ENCODE results near the gene PCDHGA3.
"Not testable (repeated sequence)": the region's sequence is repeated elsewhere in the genome, so short reads cannot be mapped to it uniquely, and the experiment has no call there.

Gene PCDHGA3

DNA sequence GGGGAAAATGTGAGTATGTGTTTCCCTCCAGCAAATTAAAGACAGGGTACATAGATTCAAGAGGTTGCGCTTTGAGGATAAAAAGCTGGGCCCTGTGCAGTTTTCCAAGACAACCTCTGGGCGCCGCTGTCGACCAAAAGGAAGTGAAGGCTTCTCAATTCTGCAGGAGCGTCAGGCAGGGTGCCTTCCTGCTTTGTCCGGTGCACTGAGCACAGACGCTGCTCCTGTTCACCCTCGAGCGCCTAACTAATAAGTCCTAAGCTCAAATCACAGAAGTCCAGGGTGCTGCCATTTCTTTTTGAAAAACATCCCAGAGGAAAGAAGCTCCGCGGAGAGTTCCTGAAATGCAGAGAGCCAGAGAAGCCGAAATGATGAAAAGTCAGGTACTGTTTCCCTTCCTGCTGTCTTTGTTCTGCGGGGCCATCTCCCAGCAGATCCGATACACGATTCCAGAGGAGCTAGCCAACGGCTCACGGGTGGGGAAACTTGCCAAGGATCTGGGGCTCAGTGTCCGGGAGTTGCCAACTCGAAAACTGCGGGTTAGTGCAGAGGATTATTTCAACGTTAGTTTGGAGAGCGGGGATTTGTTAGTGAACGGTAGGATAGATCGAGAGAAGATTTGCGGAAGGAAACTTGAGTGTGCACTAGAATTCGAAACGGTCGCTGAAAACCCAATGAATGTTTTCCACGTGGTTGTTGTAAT, 6.4 kb downstream of the PCDHGA3 start, which contains the start of gene PCDHGB1:
Gene PCDHGB1 (plus strand): TSS at position 183 of the 703 bp plus-strand sequence. CDS start 162 bp downstream, at position 345.
- peak; percentile 46 for DNase-seq (ENCODE audit: low spot score)

DNA sequence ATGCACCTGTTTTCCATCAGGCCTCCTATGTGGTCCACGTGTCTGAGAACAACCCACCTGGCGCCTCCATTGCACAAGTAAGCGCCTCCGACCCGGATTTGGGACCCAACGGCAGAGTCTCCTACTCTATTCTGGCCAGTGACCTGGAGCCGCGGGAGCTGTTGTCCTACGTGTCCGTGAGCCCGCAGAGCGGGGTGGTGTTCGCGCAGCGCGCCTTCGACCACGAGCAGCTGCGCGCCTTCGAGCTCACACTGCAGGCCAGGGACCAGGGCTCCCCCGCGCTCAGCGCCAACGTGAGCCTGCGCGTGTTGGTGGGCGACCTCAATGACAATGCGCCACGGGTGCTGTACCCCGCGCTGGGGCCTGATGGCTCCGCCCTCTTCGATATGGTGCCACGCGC, 8.0 kb downstream of the PCDHGA3 start:
- no peak for DNase-seq (ENCODE audit: low spot score)

DNA sequence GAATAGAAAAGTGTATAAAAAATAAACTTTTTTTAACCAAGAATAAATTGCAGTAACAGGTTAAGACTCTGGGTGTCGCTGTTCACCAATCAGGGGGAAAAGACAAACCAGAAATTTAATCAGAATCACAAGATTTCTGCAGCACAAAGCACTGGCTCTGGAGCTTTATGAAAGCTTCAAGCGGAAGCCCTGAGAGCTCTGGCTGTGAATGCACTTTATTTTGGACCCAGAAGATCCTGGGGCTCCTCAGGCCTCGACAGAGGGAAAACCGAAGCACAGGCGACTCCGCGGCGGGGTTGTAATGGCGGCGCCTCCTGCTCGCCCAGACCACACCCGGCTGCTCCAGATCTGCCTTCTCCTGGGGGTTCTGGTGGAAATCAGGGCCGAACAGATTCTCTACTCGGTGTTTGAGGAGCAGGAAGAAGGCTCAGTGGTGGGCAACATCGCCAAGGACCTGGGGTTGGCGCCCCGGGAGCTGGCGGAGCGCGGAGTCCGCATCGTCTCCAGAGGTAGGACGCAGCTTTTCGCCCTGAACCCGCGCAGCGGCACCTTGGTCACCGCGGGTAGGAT, 11.4 kb downstream of the PCDHGA3 start, which contains the start of gene PCDHGA4:
Gene PCDHGA4 (plus strand): TSS at position 122 of the 570 bp plus-strand sequence. CDS start 87 bp downstream, at position 209.
- no peak for DNase-seq (ENCODE audit: low spot score)

DNA sequence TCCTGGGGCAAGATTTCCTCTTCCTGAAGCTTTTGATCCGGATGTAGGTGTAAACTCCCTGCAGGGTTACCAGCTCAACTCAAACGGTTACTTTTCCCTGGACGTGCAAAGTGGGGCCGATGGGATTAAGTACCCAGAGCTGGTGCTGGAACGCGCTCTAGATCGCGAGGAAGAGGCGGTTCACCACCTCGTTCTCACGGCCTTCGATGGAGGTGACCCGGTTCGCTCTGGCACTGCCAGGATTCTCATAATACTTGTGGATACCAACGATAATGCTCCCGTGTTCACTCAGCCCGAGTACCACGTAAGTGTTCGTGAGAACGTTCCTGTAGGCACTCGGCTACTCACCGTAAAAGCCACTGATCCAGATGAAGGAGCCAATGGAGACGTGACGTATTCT, 12.0 kb downstream of the PCDHGA3 start:
- no peak for DNase-seq (ENCODE audit: low spot score)

DNA sequence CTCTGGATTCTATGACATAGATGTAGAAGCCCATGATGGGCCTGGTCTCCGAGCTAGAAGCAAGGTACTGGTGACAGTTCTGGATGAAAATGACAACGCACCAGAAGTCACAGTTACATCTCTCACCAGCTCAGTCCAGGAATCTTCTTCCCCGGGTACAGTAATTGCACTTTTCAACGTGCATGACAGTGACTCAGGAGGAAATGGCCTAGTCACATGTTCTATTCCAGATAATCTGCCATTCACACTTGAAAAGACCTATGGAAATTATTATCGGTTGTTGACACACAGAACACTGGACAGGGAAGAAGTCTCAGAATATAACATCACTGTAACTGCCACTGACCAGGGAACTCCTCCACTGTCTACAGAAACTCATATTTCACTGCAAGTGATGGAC, 12.5 kb downstream of the PCDHGA3 start:
- no peak for DNase-seq (ENCODE audit: low spot score)

DNA sequence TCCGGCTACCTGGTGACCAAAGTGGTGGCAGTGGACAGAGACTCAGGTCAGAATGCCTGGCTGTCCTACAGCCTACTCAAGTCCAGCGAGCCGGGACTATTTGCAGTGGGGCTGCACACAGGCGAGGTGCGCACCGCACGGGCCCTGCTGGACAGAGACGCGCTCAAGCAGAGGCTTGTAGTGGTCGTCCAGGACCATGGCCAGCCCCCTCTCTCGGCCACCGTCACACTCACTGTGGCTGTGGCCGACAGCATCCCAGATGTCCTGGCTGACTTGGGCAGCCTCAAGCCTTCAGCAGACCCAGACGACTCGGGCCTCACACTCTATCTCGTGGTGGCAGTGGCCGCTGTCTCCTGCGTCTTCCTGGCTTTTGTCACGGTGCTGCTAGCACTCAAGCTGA, 13.3 kb downstream of the PCDHGA3 start:
- no peak for DNase-seq (ENCODE audit: low spot score)

DNA sequence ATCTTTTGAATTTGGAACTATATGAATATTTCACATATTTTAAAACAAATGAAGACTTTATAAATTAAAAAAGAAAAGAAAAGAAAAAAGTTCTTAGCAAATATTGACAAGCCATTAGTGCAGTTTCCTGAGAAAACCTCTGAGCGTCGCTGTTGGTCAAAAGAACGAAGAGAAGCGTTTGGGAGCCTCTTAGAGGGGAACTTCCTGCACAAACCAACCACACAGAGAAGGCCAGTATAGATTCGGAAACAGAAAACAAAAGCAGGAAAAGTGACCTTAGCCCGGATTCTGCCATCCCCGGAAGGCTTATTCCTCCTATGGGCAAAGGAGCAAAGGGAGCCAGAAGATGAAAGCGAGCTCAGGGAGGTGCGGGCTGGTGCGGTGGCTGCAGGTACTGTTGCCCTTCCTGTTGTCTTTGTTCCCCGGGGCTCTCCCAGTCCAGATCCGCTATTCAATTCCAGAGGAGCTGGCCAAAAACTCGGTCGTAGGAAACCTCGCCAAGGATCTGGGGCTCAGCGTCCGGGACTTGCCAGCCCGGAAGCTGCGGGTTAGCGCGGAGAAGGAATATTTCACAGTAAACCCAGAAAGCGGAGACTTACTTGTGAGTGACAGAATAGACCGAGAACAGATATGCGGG, 16.3 kb downstream of the PCDHGA3 start, which contains the start of gene PCDHGB2:
Gene PCDHGB2 (plus strand): TSS at position 205 of the 637 bp plus-strand sequence. CDS start 142 bp downstream, at position 347.
- peak; percentile 66 for DNase-seq (ENCODE audit: low spot score)

DNA sequence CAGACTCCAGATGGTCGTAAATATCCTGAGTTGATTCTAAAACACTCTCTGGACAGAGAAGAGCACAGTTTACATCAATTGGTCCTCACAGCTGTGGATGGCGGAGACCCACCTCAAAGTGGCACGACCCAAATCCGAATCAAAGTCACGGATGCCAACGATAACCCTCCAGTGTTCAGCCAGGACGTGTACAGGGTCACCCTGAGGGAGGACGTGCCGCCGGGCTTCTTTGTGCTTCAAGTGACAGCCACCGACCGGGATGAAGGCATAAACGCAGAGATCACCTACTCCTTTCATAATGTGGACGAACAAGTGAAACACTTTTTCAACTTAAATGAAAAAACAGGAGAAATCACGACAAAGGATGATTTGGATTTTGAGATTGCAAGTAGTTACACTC, 17.1 kb downstream of the PCDHGA3 start:
- DNase-seq (ENCODE audit: low spot score), result no peak

DNA sequence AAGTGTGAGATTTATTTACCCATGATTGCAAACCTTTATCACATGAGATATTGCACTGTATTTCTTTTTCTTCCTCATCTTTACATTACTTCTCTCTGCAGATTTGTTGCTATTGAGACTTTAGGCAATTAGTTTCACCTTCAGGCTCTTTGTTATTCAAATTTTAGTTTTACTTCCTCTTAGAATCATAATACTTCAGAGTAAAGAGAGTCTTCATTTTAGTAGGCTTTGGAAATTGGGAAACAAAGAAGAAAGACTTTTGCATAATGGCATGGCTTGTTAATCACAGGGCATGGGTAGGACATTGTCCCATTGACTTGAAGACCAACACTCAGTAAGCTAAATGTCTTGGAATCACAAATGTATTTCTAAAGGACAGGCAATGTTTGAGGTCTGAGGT, 19.1 kb downstream of the PCDHGA3 start:
- DNase-seq (ENCODE audit: low spot score), result no peak

DNA sequence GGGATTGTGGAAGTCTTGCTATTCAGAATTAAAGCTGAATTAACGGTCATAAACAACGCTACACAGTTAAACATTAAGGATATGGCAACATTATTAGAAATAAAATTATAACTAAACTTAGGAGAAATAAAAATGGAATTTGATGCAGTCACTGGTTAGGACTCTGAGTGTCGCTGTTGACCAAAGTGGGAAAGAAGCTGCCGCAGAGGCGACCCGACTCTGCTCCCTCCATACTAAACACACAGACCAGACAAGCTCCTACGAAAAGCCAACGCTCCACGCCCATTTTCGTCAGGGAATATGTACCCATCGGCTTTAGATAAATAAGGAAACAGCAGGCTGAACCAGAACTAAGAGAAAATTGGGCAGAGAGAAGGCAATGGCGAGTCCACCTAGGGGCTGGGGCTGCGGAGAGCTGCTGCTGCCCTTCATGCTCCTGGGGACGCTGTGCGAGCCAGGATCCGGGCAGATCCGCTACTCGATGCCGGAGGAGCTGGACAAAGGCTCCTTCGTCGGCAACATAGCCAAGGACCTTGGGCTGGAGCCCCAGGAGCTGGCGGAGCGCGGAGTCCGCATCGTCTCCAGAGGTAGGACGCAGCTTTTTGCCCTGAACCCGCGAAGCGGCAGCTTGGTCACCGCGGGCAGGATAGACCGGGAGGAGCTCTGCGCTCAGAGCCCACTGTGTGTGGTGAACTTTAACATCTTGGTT, 20.5 kb downstream of the PCDHGA3 start, which contains the start of gene PCDHGA5:
Gene PCDHGA5 (plus strand): TSS at position 211 of the 709 bp plus-strand sequence. CDS start 169 bp downstream, at position 380.
- no peak for DNase-seq (ENCODE audit: low spot score)

DNA sequence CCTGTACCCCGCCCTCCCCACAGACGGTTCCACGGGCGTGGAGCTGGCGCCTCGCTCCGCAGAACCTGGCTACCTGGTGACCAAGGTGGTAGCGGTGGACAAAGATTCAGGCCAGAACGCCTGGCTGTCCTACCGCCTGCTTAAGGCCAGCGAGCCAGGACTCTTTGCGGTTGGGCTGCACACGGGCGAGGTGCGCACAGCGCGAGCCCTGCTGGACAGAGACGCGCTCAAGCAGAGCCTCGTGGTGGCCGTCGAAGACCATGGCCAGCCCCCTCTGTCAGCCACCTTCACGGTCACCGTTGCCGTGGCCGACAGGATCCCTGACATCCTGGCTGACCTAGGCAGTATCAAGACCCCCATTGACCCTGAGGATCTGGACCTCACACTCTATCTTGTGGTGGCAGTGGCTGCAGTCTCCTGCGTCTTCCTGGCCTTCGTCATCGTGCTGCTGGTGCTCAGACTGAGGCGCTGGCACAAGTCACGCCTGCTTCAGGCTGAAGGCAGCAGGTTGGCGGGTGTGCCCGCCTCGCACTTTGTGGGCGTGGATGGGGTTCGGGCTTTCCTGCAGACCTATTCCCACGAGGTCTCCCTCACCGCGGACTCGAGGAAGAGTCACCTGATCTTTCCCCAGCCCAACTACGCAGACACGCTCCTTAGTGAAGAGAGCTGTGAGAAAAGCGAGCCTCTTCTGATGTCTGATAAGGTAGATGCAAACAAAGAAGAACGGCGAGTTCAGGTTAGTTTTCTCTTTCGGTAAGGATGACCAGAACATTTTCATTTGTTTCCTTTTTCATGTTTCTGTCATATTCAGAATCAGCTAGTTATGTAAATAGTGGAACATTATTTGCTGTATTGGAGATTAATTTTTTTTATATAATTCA, 22.6 kb downstream of the PCDHGA3 start:
- DNase-seq (ENCODE audit: low spot score), result no peak

DNA sequence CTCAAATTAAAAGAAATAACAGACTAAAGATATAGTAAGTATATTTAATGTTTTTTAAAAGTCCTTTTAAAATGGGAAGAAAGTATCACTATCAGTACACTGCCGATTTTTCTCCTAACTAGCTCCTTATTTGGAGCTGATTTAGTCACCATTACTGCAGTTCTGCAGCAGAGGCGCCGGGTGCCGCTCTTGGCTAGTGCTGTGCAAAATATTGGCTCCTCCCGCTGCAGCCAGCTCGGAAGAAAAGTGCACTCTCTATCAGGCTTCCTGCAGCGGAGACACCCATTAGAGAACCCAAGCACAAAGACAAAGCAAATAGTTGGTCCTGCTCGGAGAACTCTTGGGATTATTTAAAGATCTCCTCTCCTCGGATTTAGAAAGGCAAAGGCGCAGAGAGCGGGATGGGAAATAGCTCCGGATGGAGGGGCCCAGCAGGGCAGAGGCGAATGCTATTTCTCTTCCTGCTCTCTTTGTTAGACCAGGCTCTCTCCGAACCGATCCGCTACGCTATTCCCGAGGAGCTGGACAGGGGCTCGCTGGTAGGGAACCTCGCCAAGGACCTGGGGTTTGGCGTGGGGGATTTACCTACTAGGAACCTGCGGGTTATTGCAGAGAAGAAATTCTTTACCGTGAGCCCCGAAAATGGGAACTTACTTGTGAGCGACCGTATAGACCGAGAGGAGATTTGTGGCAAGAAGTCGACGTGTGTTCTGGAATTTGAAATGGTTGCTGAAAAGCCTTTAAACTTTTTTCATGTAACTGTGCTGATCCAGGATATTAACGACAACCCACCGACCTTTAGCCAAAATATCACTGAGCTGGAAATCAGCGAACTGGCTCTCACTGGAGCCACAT, 26.6 kb downstream of the PCDHGA3 start, which contains the start of gene PCDHGB3:
Gene PCDHGB3 (plus strand): TSS at position 249 of the 855 bp plus-strand sequence. CDS start 153 bp downstream, at position 402.
- peak; percentile 82 for DNase-seq (ENCODE audit: low spot score)

DNA sequence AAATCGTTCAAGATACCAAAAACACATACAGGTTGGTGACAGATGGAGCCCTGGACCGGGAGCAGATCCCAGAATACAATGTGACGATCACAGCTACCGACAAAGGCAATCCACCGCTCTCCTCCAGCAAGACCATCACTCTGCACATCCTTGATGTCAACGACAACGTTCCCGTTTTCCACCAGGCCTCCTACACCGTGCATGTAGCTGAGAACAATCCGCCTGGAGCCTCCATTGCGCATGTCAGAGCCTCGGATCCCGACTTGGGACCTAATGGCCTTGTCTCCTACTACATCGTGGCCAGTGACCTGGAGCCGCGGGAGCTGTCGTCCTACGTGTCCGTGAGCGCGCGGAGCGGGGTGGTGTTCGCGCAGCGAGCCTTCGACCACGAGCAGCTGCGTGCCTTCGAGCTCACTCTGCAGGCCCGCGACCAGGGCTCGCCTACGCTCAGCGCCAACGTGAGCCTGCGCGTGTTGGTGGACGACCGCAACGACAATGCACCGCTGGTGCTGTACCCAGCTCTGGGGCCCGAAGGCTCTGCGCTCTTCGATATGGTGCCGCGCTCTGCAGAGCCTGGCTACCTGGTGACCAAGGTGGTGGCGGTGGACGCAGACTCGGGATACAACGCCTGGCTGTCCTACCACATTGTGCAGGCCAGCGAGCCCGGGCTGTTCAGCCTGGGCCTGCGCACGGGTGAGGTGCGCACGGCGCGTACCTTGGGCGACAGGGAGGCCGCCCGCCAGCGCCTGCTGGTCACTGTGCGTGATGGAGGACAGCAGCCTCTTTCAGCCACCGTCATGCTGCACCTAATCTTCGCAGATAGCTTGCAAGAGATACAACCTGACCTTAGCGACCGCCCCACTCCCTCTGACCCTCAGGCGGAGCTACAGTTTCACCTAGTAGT, 28.2 kb downstream of the PCDHGA3 start:
- DNase-seq (ENCODE audit: low spot score), result no peak

DNA sequence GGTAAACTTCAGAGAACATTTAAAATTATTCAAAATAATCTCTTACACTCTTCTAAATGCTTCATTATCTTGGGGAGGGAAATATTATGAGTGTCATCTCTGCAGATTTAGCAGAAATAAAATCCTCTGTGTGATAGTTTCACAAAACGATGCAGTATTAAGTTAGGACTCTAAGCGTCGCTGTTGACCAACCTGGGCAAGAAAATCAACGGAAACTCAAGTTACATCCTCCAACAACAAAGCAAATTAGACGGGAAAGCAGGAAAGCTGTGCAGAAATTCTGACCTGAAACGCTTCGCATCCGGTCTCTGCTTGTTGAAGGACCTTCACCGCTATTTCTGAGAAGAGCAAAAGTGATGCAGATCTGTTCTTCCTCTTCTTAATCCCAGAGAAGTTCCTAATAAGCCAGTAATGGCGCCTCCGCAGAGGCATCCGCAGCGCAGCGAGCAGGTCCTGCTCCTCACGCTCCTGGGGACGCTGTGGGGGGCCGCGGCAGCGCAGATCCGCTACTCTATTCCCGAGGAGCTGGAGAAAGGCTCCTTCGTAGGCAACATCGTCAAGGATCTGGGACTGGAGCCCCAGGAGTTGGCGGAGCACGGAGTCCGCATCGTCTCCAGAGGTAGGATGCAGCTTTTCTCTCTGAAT, 30.2 kb downstream of the PCDHGA3 start, which contains the start of gene PCDHGA6:
Gene PCDHGA6 (plus strand): TSS at position 219 of the 645 bp plus-strand sequence. CDS start 193 bp downstream, at position 412.
- no peak for DNase-seq (ENCODE audit: low spot score)

DNA sequence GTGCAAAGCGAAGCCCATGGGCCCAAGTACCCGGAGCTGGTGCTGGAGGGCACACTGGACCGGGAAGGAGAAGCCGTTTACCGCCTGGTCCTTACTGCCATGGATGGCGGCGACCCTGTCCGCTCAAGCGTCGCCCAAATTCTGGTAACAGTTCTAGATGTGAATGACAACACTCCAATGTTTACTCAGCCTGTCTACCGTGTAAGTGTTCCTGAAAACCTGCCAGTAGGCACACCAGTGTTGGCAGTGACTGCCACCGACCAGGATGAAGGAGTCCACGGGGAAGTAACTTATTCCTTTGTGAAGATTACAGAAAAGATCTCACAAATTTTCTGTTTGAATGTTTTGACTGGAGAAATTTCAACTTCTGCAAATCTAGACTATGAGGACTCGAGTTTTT, 31.0 kb downstream of the PCDHGA3 start:
- DNase-seq (ENCODE audit: low spot score), result no peak

DNA sequence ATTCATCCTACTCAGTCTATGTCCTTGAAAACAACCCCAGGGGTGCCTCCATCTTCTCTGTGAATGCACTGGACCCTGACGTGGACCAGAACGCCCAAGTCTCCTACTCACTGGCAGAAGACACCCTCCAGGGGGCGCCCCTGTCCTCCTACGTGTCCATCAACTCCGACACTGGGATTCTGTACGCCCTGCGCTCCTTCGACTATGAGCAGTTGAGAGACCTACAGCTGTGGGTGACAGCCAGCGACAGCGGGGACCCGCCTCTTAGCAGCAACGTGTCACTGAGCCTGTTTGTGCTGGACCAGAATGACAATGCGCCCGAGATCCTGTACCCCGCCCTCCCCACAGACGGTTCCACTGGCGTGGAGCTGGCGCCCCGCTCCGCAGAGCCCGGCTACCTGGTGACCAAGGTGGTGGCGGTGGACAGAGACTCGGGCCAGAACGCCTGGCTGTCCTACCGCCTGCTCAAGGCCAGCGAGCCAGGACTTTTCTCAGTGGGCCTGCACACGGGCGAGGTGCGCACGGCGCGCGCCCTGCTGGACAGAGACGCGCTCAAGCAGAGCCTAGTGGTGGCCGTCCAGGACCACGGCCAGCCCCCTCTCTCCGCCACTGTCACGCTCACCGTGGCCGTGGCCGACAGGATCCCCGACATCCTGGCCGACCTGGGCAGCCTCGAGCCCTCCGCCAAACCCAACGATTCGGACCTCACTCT, 32.0 kb downstream of the PCDHGA3 start:
- DNase-seq (ENCODE audit: low spot score), result not testable (repeated sequence)

DNA sequence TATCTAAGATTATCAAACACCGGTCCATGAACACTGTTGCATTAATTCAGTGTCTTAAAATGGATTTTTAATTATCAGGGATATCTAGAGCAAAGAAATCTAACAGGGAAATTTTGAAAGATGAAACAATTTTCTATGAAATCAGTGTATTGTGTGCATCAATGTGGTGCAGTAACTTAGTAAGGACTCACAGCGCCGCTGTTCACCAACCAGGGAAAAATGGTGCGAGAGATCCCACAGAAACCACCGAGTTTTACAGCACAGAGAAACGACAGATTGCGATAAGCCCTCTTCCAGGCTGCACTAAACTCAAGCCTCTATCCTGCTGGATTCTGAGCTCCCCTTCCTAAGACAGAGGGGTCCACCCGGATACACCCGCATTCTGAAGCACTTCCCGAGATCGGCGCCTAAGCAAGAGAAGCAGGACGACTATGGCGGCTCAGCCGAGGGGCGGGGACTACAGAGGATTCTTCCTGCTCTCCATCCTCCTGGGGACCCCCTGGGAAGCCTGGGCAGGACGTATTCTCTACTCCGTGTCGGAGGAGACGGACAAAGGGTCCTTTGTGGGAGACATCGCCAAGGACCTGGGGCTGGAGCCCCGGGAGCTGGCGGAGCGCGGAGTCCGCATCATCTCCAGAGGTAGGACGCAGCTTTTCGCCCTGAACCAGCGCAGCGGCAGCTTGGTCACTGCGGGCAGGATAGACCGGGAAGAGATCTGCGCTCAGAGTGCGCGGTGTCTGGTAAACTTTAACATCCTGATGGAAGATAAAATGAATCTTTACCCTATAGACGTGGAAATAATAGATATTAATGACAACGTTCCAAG, 39.1 kb downstream of the PCDHGA3 start, which contains the start of gene PCDHGA7:
Gene PCDHGA7 (plus strand): TSS at position 274 of the 826 bp plus-strand sequence. CDS start 158 bp downstream, at position 432.
- peak; percentile 65 for DNase-seq (ENCODE audit: low spot score)
